HCT116 (cell line): ENCODE data around the gene ARHGAP31. TPM values are rescaled to one million over a fixed set of nuclear protein-coding genes. Genes with fewer than 3 reads are reported as not detected.

Source experiments
- ATAC-seq: fragments of 200-7000 bp; cut with Tn5 transposase; 2 replicates; pipeline ENCODE4 v1.9.1; 2020; ENCODE audit warnings: mild to moderate bottlenecking, moderate library complexity
- BruUV-seq: library from RNA; stranded (reverse); fragments of 400-500 nt; replicated peaks from 2 replicates; lab custom pipeline; 2021; lab: Mats Ljungman, UMichigan
- CTCF ChIA-PET: fragments of 300-600 bp; sonication (Branson Sonifier 250); formaldehyde crosslinking; loops from one replicate; lab custom pipeline; 2021; ENCODE audit warnings: antibody characterized with exemption; lab: Charles Lee
- POLR2A ChIA-PET: fragments of 300-600, 350-600 bp; sonication (Branson Sonifier 250); formaldehyde crosslinking; loops from one replicate; lab custom pipeline; 2021; ENCODE audit warnings: antibody characterized with exemption; lab: Charles Lee
- RAD21 ChIA-PET, 2 experiments: fragments of 300-600 bp; sonication (Branson Sonifier 250); formaldehyde crosslinking; loops; one replicate each; lab custom pipeline; 2023; ENCODE audit warnings: low total read pairs in 2 of 2; ENCODE audit not compliant: uncharacterized antibody in 2 of 2, unreplicated experiment in 2 of 2, low non-redundant PET in 1 of 2; lab: Charles Lee
- DNase-seq: peaks from one replicate; pipeline ENCODE4 v3.0.0-alpha.2; 2010; ENCODE audit warnings: low read depth, low spot score
- H2AFZ ChIP-seq: fragments of 200-600 bp; shearing (Covaris generic), sonication (generic); 2 replicates; pipeline ENCODE4 v1.6.1; 2017; ENCODE audit warnings: low read depth, mixed run types, mixed read lengths, antibody characterized with exemption, low read length; ENCODE audit not compliant: poor library complexity, severe bottlenecking
- H3K27ac ChIP-seq: 2 replicates; pipeline ENCODE4 v1.5.1; 2012; ENCODE audit warnings: low read depth, low read length
- H3K27me3 ChIP-seq: fragments of 200-600 bp; sonication (generic); 2 replicates; pipeline ENCODE4 v1.6.1; 2016; ENCODE audit warnings: mixed run types, low read length, mixed read lengths; ENCODE audit not compliant: insufficient read depth
- H3K36me3 ChIP-seq, 2 experiments: fragments of 200-500 bp in 1 of 2; fragments of 200-600 bp in 1 of 2; sonication (Bioruptor generic) in 1 of 2; sonication (generic) in 1 of 2; 2 replicates each; pipeline versions ENCODE4 v1.5.1 to v1.6.1; 2014 to 2016; ENCODE audit warnings: low read length in 2 of 2, inconsistent platforms in 1 of 2, mixed read lengths in 1 of 2, mixed run types in 1 of 2; ENCODE audit not compliant: insufficient read depth in 2 of 2, control insufficient read depth in 1 of 2
- H3K4me1 ChIP-seq, 2 experiments: fragments of 200-600 bp in 1 of 2; sonication (generic) in 1 of 2; 2 replicates each; pipeline versions ENCODE4 v1.5.1 to v1.6.1; 2012 to 2017; ENCODE audit warnings: low read length in 2 of 2, inconsistent platforms in 1 of 2, mild to moderate bottlenecking in 1 of 2, mixed read lengths in 1 of 2, mixed run types in 1 of 2, moderate library complexity in 1 of 2; ENCODE audit not compliant: insufficient read depth in 2 of 2, control insufficient read depth in 1 of 2
- H3K4me2 ChIP-seq: fragments of 200-600 bp; sonication (generic); 2 replicates; pipeline ENCODE4 v1.6.1; 2017; ENCODE audit warnings: mixed run types, low read length, mixed read lengths
- H3K4me3 ChIP-seq, 2 experiments: fragments of 200-600 bp in 1 of 2; sonication (generic) in 1 of 2; replicated peaks in 1 of 2; 2 replicates each; pipeline ENCODE4 v1.5.1; 2011 to 2016; ENCODE audit warnings: low read length in 2 of 2, control low read depth in 1 of 2, low read depth in 1 of 2, mild to moderate bottlenecking in 1 of 2, mixed read lengths in 1 of 2, mixed run types in 1 of 2
- H3K79me2 ChIP-seq: fragments of 200-600 bp; sonication (generic); 2 replicates; pipeline ENCODE4 v1.6.1; 2017; ENCODE audit warnings: mild to moderate bottlenecking, mixed run types, low read length, moderate library complexity, mixed read lengths; ENCODE audit not compliant: insufficient read depth
- H3K9ac ChIP-seq: fragments of 200-600 bp; sonication (generic); 2 replicates; pipeline ENCODE4 v1.6.1; 2016; ENCODE audit warnings: low read length, mixed read lengths
- H3K9me2 ChIP-seq: fragments of 200-600 bp; sonication (generic), shearing (Covaris generic); 2 replicates; pipeline ENCODE4 v1.6.1; 2017; ENCODE audit warnings: mixed run types, mild to moderate bottlenecking, moderate library complexity; ENCODE audit not compliant: insufficient read depth
- H3K9me3 ChIP-seq, 2 experiments: fragments of 200-500 bp in 1 of 2; fragments of 200-600 bp in 1 of 2; sonication (Bioruptor generic) in 1 of 2; sonication (generic) in 1 of 2; 2 replicates each; pipeline ENCODE4 v1.6.1; 2014 to 2017; ENCODE audit warnings: low read length in 2 of 2, mixed read lengths in 2 of 2, inconsistent platforms in 1 of 2, low read depth in 1 of 2, mild to moderate bottlenecking in 1 of 2, mixed run types in 1 of 2, moderate library complexity in 1 of 2; ENCODE audit not compliant: control insufficient read depth in 1 of 2, insufficient read depth in 1 of 2
- H4K20me1 ChIP-seq: fragments of 200-600 bp; sonication (generic), shearing (Covaris generic); 2 replicates; pipeline ENCODE4 v1.6.1; 2017; ENCODE audit warnings: mixed run types, mild to moderate bottlenecking, moderate library complexity; ENCODE audit not compliant: insufficient read depth
- CEBPB ChIP-seq: IDR thresholded peaks from 2 replicates; pipeline ENCODE4 v1.6.1; 2012; ENCODE audit warnings: low read depth
- ELF1 ChIP-seq: IDR thresholded peaks from 2 replicates; pipeline ENCODE4 v1.6.1; 2012; ENCODE audit warnings: low read depth, borderline replicate concordance
- EZH2 ChIP-seq: fragments of 200-600 bp; sonication (generic); IDR thresholded peaks from 2 replicates; pipeline ENCODE4 v1.6.1; 2017; ENCODE audit warnings: antibody characterized with exemption, mixed run types
- FOSL1 ChIP-seq: IDR thresholded peaks from 2 replicates; pipeline ENCODE4 v1.6.1; 2012; ENCODE audit warnings: low read depth
- JUND ChIP-seq: IDR thresholded peaks from 2 replicates; pipeline ENCODE4 v1.6.1; 2012
- POLR2A ChIP-seq: IDR thresholded peaks from 2 replicates; pipeline ENCODE4 v1.7.0; 2011; ENCODE audit warnings: borderline replicate concordance; ENCODE audit not compliant: insufficient read depth, insufficient read length; ENCODE audit errors: extremely low read depth
- POLR2AphosphoS5 ChIP-seq: IDR thresholded peaks from 2 replicates; pipeline ENCODE4 v1.6.1; 2011; ENCODE audit warnings: mild to moderate bottlenecking, low read depth, low read length, moderate library complexity
- SIN3A ChIP-seq: IDR thresholded peaks from 2 replicates; pipeline ENCODE4 v1.6.1; 2012; ENCODE audit warnings: low read depth
- SP1 ChIP-seq: IDR thresholded peaks from 2 replicates; pipeline ENCODE4 v1.6.1; 2012; ENCODE audit warnings: low read depth
- TCF7L2 ChIP-seq: IDR thresholded peaks from 2 replicates; pipeline ENCODE4 v1.7.0; 2011; ENCODE audit warnings: borderline replicate concordance, inconsistent platforms; ENCODE audit not compliant: insufficient read depth, insufficient read length; ENCODE audit errors: extremely low read depth
- YY1 ChIP-seq: IDR thresholded peaks from 2 replicates; pipeline ENCODE4 v1.6.1; 2011; ENCODE audit warnings: low read length, low read depth, moderate library complexity, mild to moderate bottlenecking; ENCODE audit not compliant: insufficient replicate concordance; ENCODE audit errors: extremely low read depth
- ZFX ChIP-seq: fragments of 450-650 bp; IDR thresholded peaks from 2 replicates; pipeline ENCODE4 v1.6.1; 2017
- intact Hi-C: fragments of 100-400 bp; cut with micrococcal nuclease; formaldehyde crosslinking; loops from 2 replicates; pipeline ENCODE4 v1.10.0; 2022
- total RNA-seq: library from RNA; stranded (reverse); gene quantifications from one replicate; pipeline ENCODE4 v1.2.1, GENCODE V29; 2021; ENCODE audit not compliant: unreplicated experiment
- TF ChIP-seq, protein P1 (sequence below): IDR thresholded peaks from 2 replicates; pipeline ENCODE4 v1.6.1; 2012
- TF ChIP-seq, protein P2 (sequence below): IDR thresholded peaks from 2 replicates; pipeline ENCODE4 v1.6.1; 2012
- TF ChIP-seq, protein P3 (sequence below), 3 experiments: fragments of 200-600 bp in 1 of 3; sonication (generic) in 1 of 3; IDR thresholded peaks in 2 of 3; conservative IDR thresholded peaks in 1 of 3; 2 replicates each; pipeline ENCODE4 v1.5.1; 2012 to 2017; ENCODE audit warnings: low read depth in 2 of 3, low read length in 2 of 3, antibody characterized with exemption in 1 of 3, borderline replicate concordance in 1 of 3, control low read depth in 1 of 3, mild to moderate bottlenecking in 1 of 3, mixed read lengths in 1 of 3, mixed run types in 1 of 3, moderate library complexity in 1 of 3; ENCODE audit not compliant: insufficient read depth in 1 of 3
- TF ChIP-seq, protein P4 (sequence below): IDR thresholded peaks from 2 replicates; pipeline ENCODE4 v1.6.1; 2012; ENCODE audit warnings: low read depth

ARHGAP31 gene
- total RNA-seq, 1 experiment from 2014 or later, result 0.93 TPM

DNA sequence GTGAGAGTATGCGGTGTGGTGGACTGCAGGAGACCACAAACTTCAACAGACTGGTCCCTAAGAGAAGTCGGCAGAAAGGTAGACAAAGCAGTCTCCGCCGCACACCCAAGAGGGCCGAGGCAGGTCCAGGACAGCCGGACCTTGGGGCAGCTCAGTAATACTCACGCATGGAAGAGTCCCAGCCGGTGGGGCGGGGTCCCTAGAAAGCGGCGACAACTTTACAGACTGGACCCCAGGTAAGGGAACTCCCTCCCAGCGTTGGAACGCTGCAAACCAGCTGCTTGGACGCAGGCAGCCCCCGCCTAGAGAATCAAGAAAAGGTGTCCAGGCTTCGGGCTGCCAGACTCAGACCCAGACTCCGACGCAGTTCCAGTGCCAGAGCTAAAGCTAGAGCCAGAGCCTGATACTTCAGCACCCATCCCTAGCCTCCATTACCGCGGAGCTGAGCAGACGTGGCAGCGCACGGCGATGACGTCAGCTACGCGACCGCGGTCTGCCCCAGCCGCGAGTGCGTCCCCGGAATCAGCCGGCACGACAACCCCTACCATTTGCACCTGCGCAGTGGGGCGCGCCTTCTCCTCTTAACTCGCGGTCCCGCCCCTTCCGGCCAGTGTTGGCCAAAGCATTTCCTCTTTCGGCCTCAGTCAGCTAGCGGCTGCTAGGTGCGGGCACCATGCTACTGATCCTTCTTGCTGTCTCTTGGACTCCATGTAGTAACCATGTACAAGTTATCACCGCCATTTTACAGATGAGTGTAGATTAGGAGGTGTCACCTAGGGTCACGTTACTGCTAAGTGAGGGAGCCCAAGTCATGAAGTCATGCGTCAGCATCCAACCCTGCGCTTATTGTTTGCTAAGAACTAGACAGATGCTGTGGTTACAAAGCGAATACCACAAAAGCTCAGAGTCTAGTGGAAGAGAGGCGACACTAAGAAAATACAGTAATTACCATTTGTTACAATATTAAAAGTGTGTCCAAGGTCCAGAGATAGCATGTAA is 169.3 kb downstream of the ARHGAP31 start, which contains the start of gene TMEM39A (continued):
- TF ChIP-seq, protein P1, sequence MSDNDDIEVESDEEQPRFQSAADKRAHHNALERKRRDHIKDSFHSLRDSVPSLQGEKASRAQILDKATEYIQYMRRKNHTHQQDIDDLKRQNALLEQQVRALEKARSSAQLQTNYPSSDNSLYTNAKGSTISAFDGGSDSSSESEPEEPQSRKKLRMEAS, result peak; percentile 93
- TF ChIP-seq FOSL1 (no peak), YY1 (peak; percentile 91), SIN3A (peak; percentile 97), TCF7L2 (peak; percentile 65), POLR2AphosphoS5 (peak; percentile 99)
- TF ChIP-seq, all 23 proteins: peak for 12

DNA sequence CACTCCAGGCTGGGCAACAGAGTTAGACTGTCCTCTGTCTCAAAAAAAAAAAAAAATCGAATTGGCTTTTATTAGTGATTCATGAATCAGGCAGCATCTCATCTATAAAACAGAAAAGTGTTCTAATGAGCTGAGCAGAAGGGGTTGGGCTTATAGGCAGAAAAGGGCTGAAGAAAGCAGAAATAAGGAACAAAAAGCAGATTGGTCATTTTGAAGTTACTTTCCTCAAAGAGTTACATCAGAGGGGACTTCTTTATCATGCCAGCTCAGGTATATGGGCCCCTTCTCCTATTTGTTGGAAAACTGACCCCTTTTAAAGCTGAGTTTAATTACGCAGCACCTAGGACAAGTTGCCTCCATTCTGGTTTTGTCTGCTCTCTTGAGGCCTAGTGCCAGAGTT is 173.9 kb downstream of the ARHGAP31 start:
- H3K4me2 ChIP-seq, result peak overlapping the region; percentile 80
- H3K27ac ChIP-seq, result peak overlapping the region; percentile 67
- TF ChIP-seq FOSL1, result no peak
- TF ChIP-seq, protein P2, sequence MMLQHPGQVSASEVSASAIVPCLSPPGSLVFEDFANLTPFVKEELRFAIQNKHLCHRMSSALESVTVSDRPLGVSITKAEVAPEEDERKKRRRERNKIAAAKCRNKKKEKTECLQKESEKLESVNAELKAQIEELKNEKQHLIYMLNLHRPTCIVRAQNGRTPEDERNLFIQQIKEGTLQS, result no peak
- no peak for TF ChIP-seq CEBPB
- TF ChIP-seq ELF1, result no peak
- no peak for TF ChIP-seq JUND
- TF ChIP-seq POLR2AphosphoS5, result no peak
- TF ChIP-seq, protein P3, sequence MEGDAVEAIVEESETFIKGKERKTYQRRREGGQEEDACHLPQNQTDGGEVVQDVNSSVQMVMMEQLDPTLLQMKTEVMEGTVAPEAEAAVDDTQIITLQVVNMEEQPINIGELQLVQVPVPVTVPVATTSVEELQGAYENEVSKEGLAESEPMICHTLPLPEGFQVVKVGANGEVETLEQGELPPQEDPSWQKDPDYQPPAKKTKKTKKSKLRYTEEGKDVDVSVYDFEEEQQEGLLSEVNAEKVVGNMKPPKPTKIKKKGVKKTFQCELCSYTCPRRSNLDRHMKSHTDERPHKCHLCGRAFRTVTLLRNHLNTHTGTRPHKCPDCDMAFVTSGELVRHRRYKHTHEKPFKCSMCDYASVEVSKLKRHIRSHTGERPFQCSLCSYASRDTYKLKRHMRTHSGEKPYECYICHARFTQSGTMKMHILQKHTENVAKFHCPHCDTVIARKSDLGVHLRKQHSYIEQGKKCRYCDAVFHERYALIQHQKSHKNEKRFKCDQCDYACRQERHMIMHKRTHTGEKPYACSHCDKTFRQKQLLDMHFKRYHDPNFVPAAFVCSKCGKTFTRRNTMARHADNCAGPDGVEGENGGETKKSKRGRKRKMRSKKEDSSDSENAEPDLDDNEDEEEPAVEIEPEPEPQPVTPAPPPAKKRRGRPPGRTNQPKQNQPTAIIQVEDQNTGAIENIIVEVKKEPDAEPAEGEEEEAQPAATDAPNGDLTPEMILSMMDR (IDR thresholded peaks at IDR 0.05 in 2 of 3, conservative IDR thresholded peaks at IDR 0.05 in 1 of 3; ENCODE audit: borderline replicate concordance in 1 of 3, insufficient read depth in 1 of 3, low read depth in 2 of 3, low read length in 2 of 3), result no peak
- TF ChIP-seq, protein P1, result no peak
- TF ChIP-seq EZH2, result no peak
- TF ChIP-seq POLR2A, result no peak
- TF ChIP-seq, protein P4, sequence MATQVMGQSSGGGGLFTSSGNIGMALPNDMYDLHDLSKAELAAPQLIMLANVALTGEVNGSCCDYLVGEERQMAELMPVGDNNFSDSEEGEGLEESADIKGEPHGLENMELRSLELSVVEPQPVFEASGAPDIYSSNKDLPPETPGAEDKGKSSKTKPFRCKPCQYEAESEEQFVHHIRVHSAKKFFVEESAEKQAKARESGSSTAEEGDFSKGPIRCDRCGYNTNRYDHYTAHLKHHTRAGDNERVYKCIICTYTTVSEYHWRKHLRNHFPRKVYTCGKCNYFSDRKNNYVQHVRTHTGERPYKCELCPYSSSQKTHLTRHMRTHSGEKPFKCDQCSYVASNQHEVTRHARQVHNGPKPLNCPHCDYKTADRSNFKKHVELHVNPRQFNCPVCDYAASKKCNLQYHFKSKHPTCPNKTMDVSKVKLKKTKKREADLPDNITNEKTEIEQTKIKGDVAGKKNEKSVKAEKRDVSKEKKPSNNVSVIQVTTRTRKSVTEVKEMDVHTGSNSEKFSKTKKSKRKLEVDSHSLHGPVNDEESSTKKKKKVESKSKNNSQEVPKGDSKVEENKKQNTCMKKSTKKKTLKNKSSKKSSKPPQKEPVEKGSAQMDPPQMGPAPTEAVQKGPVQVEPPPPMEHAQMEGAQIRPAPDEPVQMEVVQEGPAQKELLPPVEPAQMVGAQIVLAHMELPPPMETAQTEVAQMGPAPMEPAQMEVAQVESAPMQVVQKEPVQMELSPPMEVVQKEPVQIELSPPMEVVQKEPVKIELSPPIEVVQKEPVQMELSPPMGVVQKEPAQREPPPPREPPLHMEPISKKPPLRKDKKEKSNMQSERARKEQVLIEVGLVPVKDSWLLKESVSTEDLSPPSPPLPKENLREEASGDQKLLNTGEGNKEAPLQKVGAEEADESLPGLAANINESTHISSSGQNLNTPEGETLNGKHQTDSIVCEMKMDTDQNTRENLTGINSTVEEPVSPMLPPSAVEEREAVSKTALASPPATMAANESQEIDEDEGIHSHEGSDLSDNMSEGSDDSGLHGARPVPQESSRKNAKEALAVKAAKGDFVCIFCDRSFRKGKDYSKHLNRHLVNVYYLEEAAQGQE, result no peak
- TF ChIP-seq SP1, result no peak
- TF ChIP-seq ZFX, result no peak; the same call in 1 of the 2 replicates
- peak overlapping the region; percentile 92 for H2AFZ ChIP-seq
- ChIA-PET POLR2A (no interaction called here), RAD21 (no interaction called here), CTCF (no interaction called here)
- intact Hi-C loops, result loop anchor here (2.0 to 10.0 kb wide), 3 partner anchors 31 to 627 kb away; partner anchors contain the start of genes COX17, GSK3B and TIMMDC1
- peak overlapping the region; percentile 73 for H3K9ac ChIP-seq
- H3K9me3 ChIP-seq, result no peaks in the 10 kb centered on the region
- BruUV-seq, result TSS peak; percentile 53
- no peaks in the 10 kb centered on the region for H3K9me2 ChIP-seq
- ATAC-seq, result no peak
- H3K4me3 ChIP-seq, result peak overlapping the region; percentile 73 to 80
- no peaks in the 10 kb centered on the region; a peak in 1 of 4 replicates for H3K36me3 ChIP-seq
- no peak for DNase-seq
- H4K20me1 ChIP-seq, result no peaks in the 10 kb centered on the region
- H3K4me1 ChIP-seq, result peaks cover 15 to 25% of the 10 kb centered on the region in 2 experiments
- peaks cover 4% of the 10 kb centered on the region for H3K79me2 ChIP-seq
- H3K27me3 ChIP-seq, result no peaks in the 10 kb centered on the region
